HG03439 (cell line): ENCODE data around the gene SEMA4C.

Experiments used
- ATAC-seq: cut with Tn5 transposase; IDR thresholded peaks from one replicate; pipeline ENCODE4 v1.9.1; 2021; ENCODE audit warnings: mild to moderate bottlenecking, moderate library complexity; ENCODE audit not compliant: unreplicated experiment

Gene SEMA4C

DNA sequence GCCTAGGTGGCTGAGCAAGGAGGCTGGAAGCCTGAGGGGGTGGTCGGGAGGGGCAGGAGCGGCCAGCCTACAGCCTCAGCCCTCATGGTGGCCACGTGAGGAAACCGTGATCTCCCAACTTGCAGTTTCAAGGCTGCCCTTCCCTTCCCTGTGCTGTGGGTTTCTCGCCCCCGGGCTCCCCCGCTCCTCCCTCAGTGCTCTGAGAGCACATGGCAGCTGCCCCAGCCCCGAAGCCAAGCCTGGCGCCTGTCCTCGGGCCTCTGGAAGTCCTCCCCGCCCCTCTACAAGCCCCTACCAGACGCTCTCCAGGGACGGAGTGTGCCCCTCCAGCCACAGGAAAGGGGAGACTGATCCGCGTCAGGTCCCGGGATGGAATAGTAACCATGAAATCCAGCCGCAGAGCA, 25.5 kb downstream of the SEMA4C start:
- no peak for ATAC-seq

DNA sequence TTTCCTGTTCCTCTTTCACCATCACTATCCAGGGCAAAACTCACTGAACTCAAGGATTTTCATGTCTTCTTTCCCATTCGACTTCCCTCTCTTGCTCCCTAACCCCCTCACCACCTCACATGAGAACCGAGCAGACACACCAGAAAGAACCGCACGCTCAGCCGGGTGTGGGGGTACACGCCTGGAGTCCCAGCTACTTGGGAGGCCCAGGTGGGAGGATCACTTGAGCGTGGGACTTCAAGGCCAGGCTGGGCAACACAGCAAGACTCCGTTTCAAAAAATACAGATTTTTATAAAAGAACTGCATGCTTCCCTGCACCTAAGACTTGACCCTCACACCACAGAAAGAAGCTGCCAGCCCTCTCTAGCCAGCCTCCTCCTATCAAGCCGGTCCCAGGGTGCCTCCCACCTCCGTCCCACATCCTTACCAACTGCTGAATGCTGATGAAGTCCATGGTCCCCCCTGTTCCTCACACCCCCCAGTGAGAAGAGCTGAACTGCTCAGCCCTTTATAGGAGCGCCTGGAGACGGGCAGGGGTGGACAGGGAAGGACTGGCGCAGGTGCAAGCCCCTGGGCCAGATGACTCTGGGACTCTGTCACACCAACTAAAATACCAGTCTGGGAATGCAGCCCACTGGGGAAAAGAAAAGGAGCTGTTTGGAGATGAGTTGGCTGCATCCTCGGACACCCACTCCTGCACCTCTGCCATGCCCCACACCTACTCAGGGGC, 26.2 kb downstream of the SEMA4C start, which contains the start of gene ANKRD23:
TSS of gene ANKRD23 (minus strand) at position 484 of the 731 bp plus-strand sequence. CDS start at position 455, 29 bp downstream.
- ATAC-seq = no peak

DNA sequence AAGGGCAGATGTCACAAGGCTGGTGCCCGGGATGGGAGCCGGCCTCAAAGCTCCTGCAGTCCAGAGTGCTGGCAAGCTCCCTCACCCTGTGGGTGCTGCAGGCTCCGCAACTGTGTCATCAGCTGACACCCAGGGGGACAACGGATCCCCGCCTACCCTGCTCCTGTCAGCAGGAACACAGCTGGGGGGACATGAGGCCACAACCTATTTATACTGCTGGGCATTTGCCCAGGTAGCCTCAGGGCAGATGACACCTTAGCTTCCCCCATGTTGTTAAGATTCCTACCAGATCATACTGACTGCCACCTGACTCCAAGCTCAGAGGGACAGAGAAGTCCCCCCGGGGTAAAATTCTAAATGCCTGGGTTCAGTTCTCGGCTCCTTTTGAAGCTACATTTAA, 27.3 kb downstream of the SEMA4C start:
- ATAC-seq = no peak

DNA sequence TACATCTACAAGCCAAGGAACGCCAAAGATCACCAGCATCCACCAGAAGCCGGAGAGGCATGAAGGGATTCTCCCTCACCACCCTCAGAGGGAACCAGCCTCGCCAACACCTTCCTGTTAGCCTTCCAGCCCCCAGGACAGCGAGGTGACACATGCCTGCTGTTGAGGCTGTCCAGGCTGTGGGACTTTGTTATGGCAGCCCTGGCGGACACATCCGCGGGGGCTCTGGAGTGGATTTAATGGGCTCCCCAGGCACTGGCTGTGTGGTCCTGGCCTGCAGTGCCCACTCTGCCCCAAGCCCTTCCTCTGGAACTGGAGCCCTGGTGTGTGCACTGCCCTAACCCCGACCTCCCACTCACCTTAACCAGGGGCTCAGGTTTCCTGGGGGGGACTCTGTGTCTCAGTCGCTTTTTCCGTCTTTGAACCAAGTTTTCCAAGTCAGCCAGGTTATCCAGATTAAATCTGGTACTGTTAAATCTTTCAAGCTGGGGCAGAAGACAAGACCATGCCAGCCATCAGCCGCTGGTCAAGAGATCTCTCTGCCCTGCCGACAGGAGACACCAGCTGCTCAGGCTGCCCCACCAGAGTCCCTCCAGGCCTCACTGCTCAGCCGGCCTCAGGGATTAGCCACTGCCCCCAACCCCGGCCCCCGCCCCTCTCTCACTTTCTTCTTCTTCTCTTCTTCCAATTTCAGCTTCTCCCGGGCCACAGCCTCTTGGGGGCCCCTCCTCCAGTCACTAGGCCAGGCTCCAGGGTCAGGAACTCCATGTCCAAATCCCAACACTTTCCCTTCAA, 28.0 kb downstream of the SEMA4C start:
- no peak for ATAC-seq

DNA sequence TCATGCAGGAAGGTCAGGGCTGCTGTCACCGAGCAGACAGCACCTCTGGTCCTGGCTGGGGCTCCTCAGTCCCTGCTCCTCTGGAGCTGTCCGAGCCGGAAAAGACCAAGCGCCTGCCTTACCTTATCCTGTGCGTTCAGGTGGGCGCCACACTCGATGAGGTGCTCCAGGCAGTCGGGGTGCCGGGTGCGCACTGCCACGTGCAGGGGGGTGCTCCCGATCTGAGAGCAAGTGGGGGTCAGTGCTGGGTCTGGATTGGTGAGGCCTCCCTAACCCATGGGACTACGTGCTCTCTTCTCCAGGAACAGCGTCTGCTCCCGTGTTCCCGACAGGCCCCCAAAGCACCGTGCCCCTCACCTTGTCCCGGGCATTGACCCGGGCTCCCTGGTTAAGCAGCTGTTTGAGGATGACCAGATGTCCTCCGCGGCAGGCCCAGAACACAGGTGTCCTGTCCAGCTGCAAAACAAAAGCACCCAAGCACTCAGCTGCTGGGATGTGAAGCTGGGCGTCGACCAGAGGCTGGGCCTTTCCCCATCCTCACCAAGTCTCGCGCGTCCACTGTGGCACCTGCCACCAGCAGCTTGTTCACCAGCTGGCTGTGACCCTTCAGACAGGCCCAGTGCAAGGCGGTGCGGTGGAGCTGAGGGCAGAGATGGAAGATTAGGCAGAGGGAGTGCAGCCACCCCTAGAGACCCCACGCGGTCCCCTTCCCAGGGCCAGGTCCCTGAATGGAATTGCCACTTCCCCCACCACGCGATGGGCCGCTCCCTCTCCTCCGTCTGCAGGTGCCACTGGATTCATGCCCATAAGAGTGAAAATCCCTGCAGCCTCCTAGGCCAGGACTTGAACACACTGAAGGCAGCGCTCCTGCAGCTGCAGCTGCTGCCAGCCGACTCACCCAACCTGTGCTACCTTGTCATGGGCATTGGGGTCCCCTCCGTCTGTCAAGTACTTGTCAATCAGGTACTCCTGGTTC, 29.7 kb downstream of the SEMA4C start:
- no peak for ATAC-seq

DNA sequence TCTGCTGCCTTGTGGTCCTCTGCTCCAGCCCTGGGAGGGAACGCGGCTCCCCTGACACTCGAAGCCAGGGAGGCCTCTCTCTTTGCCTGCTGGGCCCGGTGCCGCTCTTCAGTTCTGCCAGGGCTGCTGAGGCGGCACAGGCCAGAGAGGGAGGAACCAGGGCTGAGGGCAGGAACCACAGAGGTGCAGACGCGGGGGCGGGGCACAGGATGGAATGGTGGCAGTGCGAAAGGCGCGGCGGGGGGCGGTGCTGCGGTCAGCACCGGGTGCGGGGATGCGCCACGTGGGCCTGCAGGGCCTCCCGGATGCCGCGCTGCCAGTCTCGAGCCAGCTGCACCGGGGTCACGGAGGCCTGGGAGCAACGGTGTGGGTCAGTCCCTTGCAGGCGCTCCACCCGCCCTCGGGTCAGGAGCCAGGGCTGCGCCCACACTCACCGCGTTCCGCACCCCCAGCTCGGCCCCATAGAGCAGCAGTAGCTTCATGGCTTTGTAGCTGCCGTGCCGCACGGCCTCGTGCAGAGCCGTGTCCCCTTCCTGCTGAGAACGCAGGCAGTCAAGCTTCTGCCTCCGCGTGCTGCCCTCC, 30.5 kb downstream of the SEMA4C start:
- no peak for ATAC-seq

DNA sequence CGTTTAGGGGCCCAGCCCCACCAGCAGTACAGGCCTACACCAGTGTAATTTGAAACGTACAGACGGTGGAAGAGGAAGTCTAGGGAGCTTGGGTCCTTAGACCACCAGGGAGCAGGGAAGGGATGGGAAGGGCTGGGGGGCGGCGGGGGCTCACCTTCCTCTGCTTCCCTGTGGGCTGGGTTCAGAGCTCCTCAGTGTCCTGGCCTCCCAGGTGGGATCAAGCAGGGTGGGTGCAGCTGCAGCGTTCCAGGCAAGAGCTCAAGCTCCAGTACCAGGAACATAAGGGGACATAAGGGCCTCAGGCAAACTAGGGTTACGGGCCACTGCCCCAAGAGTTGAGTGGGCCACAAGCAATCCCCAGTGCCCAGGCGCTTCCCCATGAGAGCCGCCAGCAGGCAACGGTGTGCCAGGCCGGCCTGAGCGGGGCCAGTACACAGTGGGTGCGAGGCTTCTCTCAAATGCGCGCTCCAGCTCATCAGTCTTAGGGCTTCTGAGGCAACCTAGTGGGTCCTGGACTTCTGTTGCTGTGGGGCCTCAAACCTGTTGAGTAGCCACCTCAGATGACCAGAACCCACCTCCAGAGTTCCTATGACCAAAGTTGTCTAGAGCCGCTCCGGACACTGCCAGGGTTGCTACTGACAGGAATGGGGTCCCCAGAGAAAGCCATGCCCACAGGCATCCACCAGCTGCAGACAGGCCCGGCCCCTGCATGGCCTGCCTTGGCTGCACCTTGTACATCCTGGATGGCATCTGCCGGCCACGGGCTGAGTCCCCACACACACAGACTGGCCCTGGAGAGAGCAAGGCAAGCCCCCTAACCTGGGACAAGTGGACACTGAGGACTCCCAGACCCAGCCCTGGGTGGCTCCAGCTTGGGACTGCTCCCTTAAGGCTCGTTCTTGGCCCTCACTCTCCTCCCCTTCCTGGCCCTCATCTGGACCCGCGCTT, 31.3 kb downstream of the SEMA4C start:
- no peak for ATAC-seq

DNA sequence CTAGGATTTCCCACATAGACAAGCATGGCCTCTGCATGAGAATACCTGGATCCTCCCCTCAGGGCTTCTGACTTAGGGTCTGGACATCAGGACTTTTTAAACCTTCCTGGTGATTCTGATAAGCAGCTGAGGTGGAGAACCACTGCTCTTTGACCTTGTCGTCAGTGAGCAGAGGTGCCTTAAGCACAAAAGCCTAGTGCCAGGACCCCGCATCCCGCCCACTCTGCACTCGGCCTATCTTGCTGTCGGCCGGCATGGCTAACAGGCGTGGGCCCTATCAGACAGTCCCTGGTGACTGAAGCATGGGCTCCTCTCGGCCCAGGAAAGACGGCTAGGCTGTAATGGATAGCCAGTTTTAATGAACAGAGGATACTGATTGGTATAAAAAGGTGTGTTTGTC, 32.3 kb downstream of the SEMA4C start:
- ATAC-seq = no peak

DNA sequence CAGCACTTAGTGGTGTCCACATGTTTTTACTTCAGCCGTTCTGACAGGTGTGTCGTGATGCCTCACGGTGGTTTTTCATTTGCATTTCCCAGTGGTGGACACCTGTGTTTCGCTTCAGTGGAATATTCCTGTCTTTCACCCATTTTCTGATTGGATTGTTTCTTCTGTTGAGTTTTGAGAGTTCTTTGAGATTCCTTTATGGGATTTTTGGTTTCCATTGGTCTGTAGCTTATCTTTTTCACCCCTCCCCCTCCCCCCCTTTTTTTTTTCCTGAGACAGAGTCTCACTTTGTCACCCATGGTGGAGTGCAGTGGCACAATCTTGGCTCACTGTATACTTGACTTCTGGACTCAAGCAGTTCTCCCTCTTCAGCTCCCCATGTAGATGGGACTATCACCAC, 34.0 kb downstream of the SEMA4C start:
- ATAC-seq = no peak

DNA sequence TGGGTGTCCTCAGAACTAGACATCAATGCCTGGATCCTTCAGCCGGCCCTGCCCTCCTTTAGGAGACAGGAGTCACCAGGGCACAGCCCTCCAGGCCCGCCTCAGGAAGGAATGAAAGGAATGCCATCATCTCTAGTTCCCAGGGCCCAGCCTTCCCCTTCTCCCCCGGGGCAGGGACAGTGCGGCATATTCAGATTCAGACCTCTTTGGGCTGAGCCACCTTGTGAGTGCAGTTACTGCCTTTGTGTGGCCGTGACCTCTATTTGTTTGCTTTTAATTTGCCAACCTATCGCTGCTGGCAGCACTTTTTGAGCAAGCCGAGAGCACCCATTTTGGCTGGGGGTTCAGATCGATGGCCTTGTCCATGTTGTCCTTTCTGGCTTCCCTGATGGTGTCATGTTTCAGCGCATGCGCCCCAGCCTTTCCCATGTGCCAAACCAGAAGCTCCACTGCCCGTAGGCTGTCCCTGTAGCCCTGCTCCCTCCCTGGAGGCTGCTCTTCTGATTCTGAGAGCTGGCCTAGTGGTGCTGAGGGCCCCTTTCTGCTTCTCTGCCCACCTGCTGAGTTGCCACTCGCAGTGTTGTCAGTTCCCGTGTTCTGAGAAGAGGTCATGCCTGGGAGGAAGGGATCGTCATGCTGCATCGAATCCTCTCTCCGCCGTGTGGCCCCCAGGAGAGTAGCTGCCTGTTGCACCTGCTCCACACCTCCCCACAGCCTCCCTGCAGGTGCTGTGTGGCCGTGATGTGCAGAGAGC, 36.9 kb downstream of the SEMA4C start:
- no peak for ATAC-seq

DNA sequence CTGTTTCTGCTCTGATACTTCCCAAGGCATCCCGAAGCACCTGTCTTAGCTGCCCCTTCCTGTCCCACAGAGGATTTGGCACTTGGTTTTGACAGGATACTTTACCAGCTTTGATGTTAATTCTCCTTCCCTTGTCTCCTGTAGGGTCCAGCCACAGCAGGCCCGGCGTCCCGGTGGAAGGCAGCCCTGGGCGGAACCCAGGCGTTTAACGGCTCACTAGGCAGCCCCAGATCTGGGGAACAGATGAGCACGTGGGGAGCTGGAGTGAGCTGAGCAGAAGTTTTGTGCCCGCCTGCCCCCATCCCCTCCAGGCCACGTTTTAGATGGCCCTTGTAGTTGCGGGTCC, 37.5 kb downstream of the SEMA4C start:
- ATAC-seq = no peak

DNA sequence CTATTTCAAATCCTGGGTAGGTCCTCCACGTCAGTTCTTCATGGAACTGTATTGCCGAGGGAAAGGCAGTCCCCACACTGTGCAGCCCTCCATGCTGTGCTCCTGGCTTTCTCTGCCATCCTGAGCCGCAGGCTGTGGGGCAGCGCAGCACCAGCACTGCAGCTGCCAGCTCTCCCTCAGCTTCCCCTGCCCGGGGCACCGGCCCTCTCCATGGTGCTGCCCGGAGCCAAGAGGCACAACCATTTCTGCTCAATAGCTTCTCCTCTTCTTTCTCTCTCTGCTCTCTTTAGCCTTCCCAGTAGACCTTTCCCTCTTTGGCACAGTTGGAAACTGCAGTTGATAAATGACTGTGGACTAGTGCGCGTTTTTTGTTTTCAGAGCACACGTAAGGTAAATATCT, 38.2 kb downstream of the SEMA4C start:
- ATAC-seq = no peak

DNA sequence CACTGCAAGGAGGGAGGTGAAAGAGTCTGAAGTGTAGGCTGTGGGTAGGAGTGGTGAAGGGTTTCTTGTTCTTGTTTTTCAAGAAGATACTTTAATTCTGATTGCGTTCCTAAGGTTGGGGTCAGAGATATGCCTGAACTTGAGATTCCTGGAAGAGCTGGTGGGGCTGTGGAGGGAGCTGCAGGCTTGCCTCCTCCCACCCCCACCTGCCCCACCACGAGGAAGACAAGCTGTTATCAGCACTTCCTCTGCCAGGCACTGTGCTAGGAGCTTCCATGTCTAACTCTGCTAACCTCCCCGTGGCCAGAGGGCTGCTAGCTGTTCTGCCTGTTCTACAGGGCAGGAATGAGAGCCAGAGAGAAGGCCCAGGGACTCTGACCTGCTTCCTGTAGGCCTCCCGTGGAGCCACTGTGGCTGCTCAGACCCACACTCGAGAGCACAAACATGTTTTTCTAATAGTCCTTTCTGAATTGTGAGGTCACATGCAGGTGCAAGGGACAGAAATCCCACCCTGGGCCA, 39.8 kb downstream of the SEMA4C start:
- no peak for ATAC-seq

DNA sequence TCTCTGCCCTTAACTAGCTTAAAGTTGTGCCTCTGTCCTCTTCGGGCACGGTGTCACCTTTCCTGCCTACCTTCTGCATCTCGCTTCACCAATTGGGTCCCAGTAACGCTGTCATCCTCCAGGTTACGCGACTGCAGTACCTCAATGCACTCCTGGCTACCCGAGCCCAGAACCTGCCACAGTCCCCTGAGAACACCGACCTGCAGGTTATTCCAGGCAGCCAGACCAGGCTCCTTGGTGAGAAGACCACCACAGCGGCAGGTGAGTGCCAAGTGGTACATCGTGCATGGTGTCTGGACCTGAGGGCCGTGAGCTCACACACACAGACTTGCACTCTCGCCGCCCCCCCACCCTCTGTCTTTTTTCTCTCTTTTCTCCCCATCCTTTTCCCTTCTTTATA, 41.0 kb downstream of the SEMA4C start:
- ATAC-seq = no peak

DNA sequence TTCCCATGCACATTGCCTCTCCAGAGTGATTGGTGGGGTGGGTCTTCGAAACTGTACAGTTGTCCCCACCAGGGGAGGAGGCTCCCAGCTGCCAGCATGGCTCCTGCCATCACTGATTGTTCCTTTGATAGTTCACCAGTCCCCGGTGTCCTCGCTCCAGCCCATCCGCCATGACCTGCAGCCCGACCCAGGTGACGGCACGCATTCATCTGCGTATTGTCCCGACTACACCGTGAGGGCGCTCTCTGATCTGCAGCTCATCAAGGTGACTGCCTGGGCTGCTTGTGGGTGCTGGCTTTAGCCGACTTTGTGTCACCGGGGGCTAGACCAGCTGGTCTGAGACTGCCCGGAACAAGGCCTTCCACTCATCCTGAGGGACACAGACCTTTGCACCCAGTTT, 41.4 kb downstream of the SEMA4C start:
- ATAC-seq = no peak

DNA sequence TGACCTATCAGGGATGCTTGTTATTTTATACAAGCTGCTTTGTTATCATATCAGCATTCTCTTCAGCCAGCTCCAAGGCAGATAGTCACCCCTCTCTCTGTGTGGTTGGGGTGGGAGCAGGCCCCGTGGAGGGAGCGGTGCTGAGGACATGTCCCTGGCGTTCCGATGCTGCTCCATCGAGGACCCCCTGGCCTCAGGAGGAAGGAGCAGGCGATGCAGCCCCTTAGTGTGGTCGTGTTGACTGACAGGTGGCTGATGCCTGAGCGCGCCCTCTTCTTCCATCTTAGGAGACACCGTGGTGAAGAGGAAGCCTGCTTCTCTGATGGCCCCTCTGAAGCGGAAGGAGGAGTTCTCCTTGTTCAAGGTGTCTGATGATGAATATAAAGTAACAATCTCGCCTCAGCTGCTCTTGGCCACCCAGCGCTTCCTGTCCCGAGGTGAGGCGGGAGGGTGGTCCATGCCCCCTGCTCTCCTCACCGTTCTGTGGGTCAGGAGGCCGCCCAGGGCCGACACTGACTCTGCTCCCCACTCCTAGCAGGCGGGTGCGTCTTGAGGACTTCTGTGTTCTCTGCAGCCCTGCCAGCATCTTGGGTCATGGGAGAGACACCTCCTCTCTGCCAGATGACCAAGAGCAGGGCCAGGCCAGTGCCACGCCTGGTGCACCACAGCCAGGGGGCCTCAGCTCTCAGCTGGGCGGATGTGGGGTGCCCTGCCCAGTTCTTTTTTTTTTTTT, 43.2 kb downstream of the SEMA4C start:
- no peak for ATAC-seq

DNA sequence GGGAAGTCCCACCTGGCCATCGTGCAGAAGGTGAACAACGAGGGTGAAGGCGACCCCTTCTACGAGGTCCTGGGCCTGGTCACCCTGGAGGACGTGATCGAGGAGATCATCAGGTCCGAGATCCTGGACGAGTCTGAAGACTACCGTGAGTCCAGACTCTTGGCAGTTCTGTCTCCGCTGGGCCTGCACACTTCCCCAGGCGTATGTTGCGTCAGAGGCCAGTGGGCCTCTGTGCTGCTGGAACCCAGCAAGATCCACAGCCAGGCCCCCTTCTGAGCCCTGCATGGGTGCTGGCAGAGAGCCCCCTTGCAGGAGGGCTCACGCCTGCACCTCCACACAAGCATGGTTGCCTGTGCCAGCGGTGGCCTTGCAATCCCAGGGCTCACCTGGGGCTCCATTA, 44.8 kb downstream of the SEMA4C start:
- no peak for ATAC-seq
